Cerebellar cortex (tissue), 1 donor: ENCODE measurements around the gene ANAPC15.
"Not testable (repeated sequence)": the region's sequence is repeated elsewhere in the genome, so short reads cannot be mapped to it uniquely, and the experiment has no call there.

ENCODE experiments used
- DNase-seq: peaks from one replicate; pipeline ENCODE4 v3.0.0-alpha.2; 2015; ENCODE audit warnings: low spot score

Gene ANAPC15

DNA sequence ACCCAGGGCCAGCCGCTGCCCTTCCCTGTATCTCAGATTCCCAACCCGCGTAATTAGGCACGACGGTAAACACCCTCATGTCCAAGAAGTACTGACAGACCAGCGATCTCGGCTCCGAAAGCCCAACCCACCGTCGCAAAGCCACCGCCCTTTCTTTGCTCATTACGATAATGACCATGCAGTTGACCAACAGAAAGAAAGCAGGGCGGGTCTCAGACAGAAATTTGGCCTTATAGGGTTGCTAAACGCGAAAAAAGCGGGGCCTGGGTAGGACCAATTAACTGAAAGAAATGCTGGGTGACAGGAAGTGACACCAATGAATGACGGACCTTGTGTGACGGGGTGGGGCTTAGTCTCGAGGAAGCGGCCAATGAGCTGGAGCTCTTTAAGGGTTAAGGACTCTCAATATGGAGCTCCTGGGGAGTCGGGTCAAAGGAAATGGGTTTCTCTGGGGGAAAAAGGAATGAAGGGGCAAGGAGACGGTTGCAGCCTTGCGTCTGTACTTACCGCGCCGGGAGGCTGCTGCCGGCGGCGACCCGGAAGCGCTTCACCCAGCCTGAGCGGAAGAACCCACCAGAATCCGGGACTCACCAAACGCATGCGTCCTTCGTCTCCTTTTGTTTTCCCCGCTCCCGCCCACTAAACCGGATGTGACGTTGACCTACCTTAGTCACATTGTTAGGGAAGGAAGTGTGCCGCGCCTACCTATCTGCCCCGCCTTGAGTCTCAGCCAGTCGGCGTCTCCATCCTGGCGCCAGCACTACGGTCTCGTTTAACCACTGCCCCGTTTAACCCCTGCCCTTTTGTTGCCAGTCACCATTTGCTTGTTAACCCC, at the start of gene ANAPC15:
Gene ANAPC15, minus strand, starts transcription at position 553 of the 835 bp plus-strand sequence. CDS start 1,419 bp downstream, outside the sequence.
- DNase-seq, result peak; percentile 100

DNA sequence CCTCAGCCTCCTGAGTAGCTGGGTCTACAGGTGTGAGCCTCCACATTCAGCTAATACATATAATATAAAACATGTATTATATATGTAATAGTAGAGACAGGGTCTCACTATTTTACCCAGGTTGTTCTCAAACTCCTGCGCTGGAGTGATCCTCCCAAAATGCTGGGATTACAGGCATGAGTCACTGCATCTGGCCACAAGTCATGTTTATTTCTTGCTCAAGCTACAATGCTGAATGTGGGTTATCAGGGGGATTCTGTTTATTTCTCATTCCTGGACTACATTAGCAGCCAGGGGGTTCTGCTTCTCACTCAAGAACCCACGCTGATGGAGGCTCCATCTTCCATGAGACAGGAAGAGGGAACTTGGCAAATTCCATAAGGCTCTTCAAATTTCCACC, 47.8 kb upstream of the ANAPC15 start:
- DNase-seq, result no peak

DNA sequence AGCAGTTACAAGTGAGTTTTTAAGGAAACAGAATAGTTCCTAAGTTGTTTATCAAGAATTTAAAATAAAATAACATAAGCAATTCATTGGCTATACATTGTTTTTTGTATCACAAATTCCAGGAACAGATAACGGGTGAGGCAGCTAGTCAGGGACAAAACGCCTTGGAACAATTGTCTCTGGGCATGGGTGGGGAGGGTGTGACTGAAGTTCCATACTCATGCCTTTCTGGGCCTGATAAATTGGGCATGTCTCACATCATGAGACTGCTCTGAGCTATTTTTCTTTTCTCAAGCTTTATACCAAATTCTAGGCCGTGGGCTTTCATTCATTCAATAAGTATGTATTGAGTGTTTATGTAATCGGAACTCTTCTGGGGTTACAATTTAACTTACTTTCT, 44.6 kb upstream of the ANAPC15 start:
- DNase-seq, result no peak

DNA sequence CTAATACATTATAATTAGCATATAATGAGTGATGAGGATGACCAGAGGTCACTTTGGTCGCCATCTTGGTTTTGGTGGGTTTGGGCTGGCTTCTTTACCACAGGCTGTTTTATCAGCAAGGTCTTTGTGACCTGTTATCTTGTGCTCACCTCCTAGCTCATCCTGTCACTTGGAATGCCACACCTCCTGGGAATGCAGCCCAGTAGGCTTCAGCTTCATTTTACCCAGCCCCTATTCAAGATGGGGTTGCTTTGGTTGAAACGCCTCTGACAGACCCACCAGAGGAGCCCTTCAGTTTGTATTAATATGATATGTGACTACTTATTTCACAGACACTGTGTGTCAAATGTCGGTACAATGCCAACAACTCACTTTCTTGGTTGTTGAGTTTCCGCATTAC, 43.3 kb upstream of the ANAPC15 start:
- no peak for DNase-seq

DNA sequence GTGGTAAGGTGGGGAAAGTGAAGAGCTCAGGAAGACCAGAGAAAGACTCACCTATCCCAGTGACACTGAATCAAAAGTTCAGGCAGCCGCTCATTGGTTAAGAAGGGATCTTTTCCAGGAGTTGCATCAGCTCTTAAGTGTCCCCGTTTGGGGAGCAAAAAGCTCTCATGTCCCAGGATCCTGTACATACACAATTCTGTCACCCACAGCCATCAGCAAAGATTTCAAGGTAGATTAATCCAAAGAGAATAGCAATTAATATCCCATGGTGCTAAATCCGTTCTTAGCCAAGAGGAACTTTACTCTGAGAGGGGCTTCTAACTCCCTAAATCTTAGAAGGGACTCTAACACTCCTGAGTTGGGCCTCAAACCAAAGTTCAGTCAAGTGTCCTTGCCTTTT, 42.3 kb upstream of the ANAPC15 start:
- DNase-seq, result no peak

DNA sequence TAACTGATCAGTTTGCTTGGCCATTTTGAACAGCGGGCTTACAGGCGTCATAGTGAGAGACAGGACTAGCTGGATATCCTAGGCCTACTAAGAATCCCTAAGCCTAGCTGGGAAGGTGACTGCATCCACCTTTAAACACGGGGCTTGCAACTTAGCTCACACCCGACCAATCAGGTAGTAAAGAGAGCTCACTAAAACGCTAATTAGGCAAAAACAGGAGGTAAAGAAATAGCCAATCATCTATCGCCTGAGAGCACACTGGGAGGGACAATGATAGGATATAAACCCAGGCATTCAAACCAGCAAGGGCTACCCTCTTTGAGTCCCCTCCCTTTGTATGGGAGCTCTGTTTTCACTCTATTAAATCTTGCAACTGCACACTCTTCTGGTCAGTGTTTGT, 41.4 kb upstream of the ANAPC15 start:
- not testable (repeated sequence) for DNase-seq

DNA sequence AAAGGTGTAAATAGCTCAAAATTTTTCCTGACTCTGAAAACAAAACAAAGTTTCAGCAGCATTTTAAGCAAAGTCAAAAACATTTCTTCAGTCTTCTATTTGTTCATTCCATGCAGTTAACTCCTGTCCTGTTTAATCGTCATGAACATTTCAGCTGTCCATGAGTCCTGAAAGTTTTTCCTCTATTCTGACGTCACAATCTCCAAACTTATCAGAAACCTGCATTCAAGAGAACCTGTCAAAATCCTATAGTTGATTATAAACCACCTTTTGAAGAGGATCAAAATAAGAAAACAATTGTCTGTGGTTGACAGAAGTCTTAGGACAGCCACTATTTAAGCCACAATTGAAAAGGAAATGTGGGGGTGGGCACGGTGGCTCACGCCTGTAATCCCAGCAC, 38.4 kb upstream of the ANAPC15 start:
- DNase-seq, result no peak

DNA sequence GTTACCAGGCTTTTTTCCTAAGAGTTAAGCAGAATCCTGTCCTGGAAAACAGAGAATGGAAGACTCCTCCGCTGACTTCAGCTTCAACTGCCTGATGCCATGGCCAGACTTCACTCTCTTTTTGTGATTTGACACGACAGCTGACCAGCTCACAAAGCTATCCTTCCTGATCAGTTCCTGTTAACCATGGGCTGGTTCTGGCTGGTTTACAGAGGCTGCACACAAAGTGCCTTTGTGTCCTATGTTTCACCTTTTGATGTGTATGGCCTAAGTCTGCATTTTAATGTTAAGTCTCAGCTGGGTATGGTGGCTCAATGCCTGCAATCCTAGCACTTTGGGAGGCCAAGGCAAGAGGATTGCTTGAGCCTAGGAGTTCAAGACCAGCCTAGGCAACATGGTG, 34.1 kb upstream of the ANAPC15 start:
- DNase-seq, result no peak

DNA sequence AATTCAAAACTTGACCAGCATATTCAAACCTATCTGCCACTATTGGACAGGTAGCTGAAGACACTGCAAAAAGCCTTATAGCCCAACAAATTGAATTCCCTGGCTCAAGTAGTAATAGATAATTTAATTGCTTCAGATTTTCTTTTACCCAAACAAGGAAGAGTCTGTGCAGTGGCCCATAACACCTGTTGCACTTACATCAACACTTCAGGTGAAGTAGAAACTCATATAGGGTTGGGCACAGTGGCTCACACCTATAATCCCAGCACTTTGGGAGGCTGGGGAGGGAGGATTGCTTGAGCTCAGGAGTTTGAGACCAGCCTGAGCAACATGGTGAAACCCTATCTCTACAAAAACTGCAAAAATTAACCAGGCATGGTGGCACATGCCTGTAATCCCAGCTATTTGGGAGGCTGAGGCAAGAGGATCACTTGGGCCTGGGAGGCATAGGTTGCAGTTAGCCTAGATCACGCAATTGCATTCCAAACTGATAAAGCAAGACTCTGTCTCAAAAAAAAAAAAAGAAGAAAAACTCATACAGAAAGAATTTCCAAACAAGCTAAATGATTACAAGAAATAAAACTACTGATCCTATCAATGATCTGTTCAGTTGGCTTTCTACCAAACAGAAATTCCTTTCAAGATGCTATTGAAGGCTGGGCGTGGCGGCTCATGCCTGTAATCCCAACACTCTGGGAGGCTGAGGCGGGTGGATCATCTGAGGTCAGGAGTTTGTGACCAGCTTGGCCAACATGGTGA, 32.5 kb upstream of the ANAPC15 start:
- no peak for DNase-seq

DNA sequence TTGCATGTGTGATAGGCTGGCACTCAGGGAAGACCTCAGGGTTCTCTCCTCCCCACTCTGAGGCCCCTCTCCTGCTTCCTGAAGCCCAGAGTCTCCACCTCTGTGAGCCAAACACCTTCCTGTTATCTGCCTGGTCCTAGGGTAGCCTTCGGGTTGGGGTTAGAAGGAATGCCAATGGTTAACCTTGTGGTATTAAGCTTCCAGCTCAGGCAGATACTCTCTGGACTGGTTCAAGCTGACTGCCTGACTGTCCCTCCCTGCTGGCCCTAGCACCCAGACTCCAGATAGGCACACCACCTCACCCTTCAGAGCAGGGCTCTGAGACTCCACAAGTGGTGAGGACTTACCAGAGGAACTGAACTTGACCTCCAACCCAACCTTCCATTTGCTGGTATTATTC, 30.0 kb upstream of the ANAPC15 start:
- not testable (repeated sequence) for DNase-seq

DNA sequence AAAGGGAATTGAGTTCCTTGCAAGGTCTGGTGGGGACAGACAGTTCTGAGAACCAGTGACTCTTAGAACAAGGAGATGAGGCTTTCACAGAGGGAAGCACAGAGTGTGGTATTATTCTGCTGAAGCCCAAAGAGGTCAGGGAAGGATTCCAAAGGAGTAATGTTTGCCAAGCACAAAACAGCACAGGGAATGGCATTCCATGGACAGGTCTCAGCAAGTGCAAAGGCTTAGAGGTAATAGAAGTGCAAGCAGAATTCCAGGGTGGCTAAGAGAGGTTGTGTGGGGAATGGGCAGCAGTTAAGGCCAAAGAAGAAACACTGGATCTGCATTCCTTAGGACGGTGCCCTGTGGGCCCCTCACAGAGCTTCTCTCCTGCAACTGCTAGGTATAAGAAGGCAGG, 29.6 kb upstream of the ANAPC15 start:
- DNase-seq, result not testable (repeated sequence)

DNA sequence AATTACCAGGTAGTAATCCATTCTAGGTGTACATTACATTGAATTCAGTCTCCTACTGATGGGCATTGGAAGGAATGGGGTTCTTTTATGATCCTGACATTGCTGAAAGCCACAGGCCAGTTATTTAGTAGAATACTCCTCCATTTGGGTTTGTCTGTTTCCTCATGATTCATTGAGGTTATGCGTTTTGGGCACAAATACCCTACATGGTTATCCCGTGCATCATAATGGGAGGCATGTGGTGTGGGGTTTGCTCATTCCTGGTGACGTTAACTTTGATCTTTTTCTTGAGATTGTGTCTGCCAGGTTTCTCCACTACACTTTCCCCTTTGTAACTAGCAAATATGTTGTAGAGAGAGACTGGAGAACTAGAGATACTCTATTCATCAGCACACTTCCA, 28.6 kb upstream of the ANAPC15 start:
- DNase-seq, result no peak

DNA sequence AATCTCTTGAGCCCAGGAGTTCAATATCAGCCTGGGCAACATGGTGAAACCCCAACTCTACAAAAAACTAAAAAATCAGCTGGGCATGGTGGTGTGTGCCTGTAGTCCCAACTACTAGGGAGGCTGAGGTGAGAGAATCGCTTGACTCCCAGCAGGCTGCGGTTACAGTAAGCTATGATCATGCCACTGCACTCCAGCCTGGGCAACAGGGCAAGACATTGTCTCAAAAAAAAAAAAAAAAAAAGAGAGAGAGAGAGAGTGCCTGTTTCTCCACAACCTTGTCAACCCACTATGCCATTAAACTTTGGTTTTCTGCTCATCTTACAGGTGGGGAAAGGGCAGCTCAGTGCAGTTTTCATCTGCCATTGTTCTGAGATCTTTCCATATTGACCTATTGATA, 28.2 kb upstream of the ANAPC15 start:
- no peak for DNase-seq

DNA sequence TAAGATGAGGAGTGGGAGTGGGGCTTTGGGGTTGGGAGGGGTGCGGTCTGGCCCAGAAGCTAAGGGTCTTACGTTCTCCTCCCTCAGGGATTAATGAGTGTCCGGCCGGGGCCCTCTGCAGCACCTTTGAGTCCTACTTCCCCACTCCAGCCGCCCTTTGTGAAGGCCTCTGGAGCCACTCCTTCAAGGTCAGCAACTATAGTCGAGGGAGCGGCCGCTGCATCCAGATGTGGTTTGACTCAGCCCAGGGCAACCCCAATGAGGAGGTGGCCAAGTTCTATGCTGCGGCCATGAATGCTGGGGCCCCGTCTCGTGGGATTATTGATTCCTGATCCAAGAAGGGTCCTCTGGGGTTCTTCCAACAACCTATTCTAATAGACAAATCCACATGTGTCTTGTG, 27.0 kb upstream of the ANAPC15 start:
- DNase-seq, result no peak

DNA sequence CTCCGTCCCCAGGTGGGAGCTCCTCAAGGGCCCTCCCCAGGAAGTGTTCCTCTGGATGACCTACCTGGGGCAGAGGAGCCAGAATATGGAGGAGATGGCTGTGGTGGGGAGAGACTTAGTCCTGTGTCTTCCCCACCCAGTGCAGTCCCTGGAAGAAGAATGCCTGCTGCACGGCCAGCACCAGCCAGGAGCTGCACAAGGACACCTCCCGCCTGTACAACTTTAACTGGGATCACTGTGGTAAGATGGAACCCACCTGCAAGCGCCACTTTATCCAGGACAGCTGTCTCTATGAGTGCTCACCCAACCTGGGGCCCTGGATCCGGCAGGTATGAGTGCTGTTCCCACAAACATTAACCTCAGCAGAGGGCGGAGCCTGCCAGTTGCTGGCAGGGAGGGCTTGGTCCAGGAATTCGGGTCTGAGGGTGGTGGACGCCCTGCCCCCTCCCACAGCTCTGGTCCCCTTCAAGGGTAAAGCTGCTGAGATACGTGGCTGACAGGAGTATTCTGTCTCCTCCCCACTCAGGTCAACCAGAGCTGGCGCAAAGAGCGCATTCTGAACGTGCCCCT, 26.4 kb upstream of the ANAPC15 start:
- no peak for DNase-seq

DNA sequence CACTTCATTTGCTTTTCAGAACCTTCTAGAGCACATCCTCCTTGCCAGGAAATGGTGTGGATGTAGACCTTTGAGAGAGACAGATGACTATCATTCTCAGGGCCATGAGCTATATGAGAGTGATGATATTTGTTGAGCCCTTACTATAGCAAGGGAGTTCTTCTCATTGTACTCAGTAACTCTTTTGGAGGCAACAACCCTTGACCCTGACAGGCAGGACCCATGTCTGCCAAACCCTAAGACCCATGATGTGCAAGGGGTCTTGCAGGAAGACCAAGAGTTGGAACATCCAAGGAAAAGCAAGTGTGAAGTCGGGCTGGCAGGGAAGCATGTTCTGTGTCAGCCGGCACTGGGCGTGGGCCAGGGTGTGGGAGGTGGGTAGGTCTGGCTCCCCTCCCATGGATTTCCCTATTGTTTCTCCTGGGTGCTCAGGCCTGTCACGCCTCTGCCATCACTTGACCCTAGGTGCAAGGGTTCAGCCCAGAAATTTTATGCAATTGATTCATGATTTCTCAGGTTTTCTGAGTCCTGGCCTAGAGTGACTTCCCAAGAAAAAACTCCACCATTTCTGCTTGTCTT, 24.3 kb upstream of the ANAPC15 start:
- DNase-seq, result no peak

DNA sequence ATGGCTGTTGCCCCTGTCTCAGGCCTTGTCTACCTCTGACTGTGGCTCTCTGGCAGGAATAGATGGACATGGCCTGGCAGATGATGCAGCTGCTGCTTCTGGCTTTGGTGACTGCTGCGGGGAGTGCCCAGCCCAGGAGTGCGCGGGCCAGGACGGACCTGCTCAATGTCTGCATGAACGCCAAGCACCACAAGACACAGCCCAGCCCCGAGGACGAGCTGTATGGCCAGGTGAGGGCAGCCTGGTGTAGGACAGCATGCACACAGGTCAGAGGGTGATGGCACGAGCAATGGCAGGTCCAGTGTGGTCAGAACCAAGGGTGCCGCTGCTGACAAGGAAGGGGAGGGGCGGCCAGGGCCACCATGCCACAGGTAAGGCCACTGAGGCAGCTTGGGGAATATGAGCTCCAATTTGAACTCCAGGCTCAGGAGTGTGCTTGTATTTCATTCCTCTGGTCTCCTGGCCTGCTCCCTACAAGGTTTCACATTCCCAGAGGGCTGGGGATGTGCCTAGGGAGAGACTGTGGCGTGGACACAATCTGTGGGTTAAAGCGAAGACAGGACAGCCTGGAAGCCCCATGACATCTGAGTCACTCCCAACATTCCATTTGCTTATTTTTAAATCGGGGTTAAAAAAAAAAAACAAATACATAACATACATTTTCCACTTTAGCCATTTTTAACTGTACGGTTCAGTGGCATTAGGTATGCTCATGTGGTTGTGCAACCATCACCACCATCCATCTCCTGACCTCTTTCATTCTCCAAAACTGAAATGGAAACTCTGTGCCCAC, 23.6 kb upstream of the ANAPC15 start:
- no peak for DNase-seq

DNA sequence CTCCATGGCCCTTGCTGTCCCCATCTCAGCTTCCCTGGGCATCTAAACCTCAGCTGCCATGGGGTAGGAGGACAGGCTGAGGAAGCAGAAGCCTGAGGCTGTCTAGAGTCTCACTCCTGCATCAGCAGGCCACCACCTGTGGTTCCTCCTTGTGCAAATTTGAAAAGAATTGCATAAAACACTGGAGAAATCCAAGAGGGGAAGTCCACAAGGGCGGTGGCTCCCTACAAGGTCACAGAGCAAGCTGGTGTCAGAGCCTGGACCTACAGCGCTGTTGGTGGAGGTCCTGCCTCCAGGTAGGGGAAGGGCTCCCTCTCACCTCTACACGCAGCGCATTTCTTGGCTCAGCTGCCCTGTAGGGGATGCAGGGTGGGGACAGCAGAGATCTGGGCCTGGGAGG, 23.0 kb upstream of the ANAPC15 start, which contains the start of gene FOLR3:
Gene FOLR3, plus strand, starts transcription at position 253 of the 400 bp plus-strand sequence. CDS start 228 bp downstream, outside the sequence.
- DNase-seq, result not testable (repeated sequence)

DNA sequence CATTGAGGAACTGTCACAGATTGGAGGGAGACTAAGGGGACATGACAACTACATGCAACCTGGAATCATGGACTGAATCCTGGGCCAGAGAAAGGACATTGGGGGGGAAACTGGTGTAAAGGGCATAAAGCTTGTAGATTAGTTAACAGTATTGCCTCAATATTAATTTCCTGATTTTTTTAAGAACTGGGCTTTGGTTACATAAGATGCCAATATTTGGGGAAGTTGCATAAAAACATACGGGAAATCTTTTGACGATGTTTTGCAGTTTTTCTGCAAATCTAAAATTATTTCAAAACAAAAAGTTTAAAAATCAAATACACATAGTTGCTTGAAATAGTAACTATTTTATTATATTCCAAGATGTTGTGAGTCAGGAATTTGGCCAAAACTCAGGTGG, 20.2 kb upstream of the ANAPC15 start:
- DNase-seq, result no peak

DNA sequence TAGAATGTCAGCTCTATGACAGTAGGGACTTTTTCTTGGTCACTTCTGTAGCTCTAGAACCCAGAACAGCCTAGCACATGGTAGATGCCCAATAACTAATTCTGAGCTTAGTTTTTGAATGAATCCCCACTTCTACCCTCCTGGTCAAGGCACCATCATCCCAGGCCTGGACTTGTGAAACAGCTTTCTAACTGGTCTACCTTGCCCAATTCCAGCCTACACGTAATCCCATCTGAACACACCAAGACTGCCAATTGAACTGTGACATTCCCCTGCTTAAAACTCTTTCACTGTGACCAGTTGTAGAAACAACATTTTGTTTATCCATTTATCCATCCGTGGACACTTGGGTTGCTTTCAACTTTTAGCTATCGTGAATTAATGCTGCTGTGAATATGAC, 16.9 kb upstream of the ANAPC15 start:
- DNase-seq, result no peak

DNA sequence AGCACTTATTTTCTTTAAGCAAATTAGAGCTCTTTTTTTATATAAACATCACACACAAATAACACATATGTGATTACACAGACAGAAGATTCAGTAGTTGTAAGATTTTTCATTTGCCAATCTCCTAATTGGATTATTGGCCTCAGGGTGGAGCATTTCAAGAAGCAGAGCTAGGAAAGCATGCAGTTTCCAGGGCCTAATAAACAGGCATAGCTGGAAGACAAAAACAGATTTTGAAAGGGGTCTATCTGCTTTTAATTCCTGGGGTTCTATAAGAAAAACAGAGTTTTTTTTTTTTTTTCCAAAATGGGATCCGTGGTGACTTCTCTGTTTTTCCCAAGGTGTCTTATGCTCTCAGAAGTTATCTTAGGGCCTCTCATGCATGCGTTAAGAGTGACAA, 15.4 kb upstream of the ANAPC15 start:
- DNase-seq, result no peak

DNA sequence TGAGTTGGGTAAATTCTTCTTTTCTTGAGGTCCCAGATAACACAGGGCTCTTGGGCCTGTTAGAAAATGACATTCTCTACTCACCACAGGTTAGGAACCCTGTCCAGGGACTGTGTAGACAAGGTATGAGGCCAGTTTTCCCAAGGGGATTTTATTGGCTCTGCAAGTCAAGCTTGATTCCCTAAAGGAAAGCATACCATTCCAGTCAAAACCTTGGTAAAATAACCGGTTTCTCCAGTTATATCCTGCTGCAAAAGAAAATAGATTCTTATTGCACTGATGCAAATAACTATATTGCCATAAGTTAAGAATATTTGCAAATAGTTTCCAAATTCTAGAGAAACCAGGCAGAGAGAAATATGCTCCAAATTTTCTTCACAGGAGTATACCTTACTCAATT, 13.5 kb upstream of the ANAPC15 start:
- no peak for DNase-seq
